ENCODE measurements around the gene MGAT4B. TPM values are rescaled to one million over a fixed set of nuclear protein-coding genes. Genes with fewer than 3 reads are reported as not detected.

Gene MGAT4B
- polyA plus RNA-seq, 3 donors = 12.4 to 151 (median 14.3) TPM

DNA sequence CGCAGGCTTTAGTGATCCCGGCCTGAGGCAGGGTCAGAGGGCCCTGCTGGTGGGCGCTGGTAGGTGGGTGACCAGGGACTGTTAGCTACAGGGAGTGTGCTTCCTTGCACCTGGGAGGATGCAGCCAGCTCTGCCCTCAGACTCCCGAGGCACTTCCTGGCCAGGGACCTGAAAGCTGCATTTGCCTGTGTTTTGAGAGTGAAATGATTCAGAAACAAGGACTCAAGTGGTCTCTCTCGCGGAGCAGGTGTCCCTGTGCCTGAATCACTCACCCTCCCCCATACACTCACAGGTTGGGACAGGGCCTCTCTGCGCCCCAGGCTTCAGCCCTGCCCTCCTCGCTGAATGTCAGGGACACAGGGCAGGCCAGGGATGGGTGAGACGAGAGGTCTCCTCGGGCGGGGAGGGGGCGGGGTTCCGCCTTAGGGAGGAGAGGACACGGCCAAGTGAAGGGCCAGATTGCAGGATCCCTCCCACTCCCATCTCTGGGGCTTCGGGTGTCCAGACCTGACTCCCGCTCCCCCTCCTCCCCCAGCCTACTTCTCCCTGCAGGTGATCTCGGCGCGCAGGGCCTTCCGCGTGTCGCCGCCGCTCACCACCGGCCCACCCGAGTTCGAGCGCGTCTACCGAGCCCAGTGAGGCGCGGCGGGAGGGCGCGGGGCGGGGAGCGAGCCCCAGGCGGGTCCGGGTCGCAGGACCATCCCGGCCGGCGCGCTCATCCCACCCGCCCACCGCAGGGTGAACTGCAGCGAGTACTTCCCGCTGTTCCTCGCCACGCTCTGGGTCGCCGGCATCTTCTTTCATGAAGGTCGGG is 11.4 kb downstream of the MGAT4B start:
- intact Hi-C loops (cut with micrococcal nuclease) = loop anchor here in 1 of 2 donors (5.0 to 10.0 kb wide), 2 partner anchors 60 to 173 kb away; partner anchors contain the start of genes HNRNPH1 and MAML1
- peak overlapping the region in 2 of 7 donors; percentile 11 to 30 for H3K27ac Mint-ChIP-seq
- H3K27ac ChIP-seq (ENCODE audit: low read depth in 1 of 2, low read length in 2 of 2) = no peak overlapping the region
- peaks cover 4% of the 10 kb centered on the region for H3K79me2 ChIP-seq (ENCODE audit: insufficient read depth, low read length)
- H3K36me3 ChIP-seq (replicated peaks in 1 of 2; ENCODE audit: control insufficient read depth in 1 of 2, insufficient read depth in 2 of 2, low read length in 2 of 2) = peaks cover 30 to 36% of the 10 kb centered on the region in 2 donors
- H3K4me3 ChIP-seq (replicated peaks in 1 of 3; ENCODE audit: low read depth in 2 of 3, low read length in 3 of 3) = peak overlapping the region; percentile 5 to 74 (median 32)
- peak overlapping the region; percentile 57 to 69 for H3K4me3 Mint-ChIP-seq
- peaks cover 28 to 33% of the 10 kb centered on the region in 2 donors for H3K36me3 Mint-ChIP-seq
- TF ChIP-seq, protein P1, sequence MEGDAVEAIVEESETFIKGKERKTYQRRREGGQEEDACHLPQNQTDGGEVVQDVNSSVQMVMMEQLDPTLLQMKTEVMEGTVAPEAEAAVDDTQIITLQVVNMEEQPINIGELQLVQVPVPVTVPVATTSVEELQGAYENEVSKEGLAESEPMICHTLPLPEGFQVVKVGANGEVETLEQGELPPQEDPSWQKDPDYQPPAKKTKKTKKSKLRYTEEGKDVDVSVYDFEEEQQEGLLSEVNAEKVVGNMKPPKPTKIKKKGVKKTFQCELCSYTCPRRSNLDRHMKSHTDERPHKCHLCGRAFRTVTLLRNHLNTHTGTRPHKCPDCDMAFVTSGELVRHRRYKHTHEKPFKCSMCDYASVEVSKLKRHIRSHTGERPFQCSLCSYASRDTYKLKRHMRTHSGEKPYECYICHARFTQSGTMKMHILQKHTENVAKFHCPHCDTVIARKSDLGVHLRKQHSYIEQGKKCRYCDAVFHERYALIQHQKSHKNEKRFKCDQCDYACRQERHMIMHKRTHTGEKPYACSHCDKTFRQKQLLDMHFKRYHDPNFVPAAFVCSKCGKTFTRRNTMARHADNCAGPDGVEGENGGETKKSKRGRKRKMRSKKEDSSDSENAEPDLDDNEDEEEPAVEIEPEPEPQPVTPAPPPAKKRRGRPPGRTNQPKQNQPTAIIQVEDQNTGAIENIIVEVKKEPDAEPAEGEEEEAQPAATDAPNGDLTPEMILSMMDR (IDR thresholded peaks at IDR 0.05) = no peak
- peak in 1 of 3 donors; percentile 17 for DNase-seq
- 8% methylated on average over 43 of the region's 53 CpGs for WGBS (ENCODE audit: insufficient coverage)
- H3K27me3 Mint-ChIP-seq (ENCODE audit: low read depth in 3 of 3) = peaks cover 0 to 2% (median 0%) of the 10 kb centered on the region in 3 donors
- peak overlapping the region; percentile 84 for H3K4me2 ChIP-seq (replicated peaks; ENCODE audit: extremely low read depth, low read length, poor library complexity, severe bottlenecking)
- H3K9me3 ChIP-seq (replicated peaks in 1 of 2; ENCODE audit: control insufficient read depth in 1 of 2, insufficient read depth in 1 of 2, low read length in 2 of 2) = no peaks in the 10 kb centered on the region
- H3K9me3 Mint-ChIP-seq = no peaks in the 10 kb centered on the region
- peak overlapping the region; percentile 59 for H3K9ac ChIP-seq (ENCODE audit: insufficient read depth, low read length, poor library complexity, severe bottlenecking)
- H4K20me1 ChIP-seq (ENCODE audit: insufficient read depth, low read length) = peaks cover 65% of the 10 kb centered on the region
- H3K4me1 ChIP-seq (ENCODE audit: control insufficient read depth in 1 of 2, insufficient read depth in 2 of 2, low read length in 2 of 2) = peaks cover 52 to 55% of the 10 kb centered on the region in 2 donors
- peaks cover 42% of the 10 kb centered on the region for H3K4me1 Mint-ChIP-seq
- no peaks in the 10 kb centered on the region for H3K27me3 ChIP-seq (ENCODE audit: control insufficient read depth in 2 of 2, insufficient read depth in 2 of 2, low read length in 2 of 2)
- H2AFZ ChIP-seq (ENCODE audit: insufficient read depth, low read depth, low read length, poor library complexity, severe bottlenecking) = peak overlapping the region; percentile 41

- intact Hi-C loops (cut with micrococcal nuclease) = loop anchor here in 1 of 2 donors (10.0 kb wide), 1 partner anchor 60 kb away; the partner anchor contains the start of gene MAML1
- Mint-ChIP-seq H3K36me3 (peaks cover 21 to 26% of the 10 kb centered on the region in 2 donors), H3K27ac (peak overlapping the region in 1 of 7 donors; percentile 66), H3K4me3 (peak overlapping the region in 1 of 2 donors; percentile 21), H3K27me3 (ENCODE audit: low read depth in 3 of 3) (peaks cover 0 to 2% (median 0%) of the 10 kb centered on the region in 3 donors), H3K9me3 (no peaks in the 10 kb centered on the region), H3K4me1 (peaks cover 42% of the 10 kb centered on the region)
- peaks cover 23 to 29% of the 10 kb centered on the region in 2 donors for H3K36me3 ChIP-seq (replicated peaks in 1 of 2; ENCODE audit: control insufficient read depth in 1 of 2, insufficient read depth in 2 of 2, low read length in 2 of 2)
- H3K4me1 ChIP-seq (ENCODE audit: control insufficient read depth in 1 of 2, insufficient read depth in 2 of 2, low read length in 2 of 2) = peaks cover 52 to 55% of the 10 kb centered on the region in 2 donors
- H3K4me2 ChIP-seq (replicated peaks; ENCODE audit: extremely low read depth, low read length, poor library complexity, severe bottlenecking) = peak overlapping the region; percentile 84
- TF ChIP-seq, protein P1 (IDR thresholded peaks at IDR 0.05) = no peak
- no peaks in the 10 kb centered on the region for H3K9me3 ChIP-seq (replicated peaks in 1 of 2; ENCODE audit: control insufficient read depth in 1 of 2, insufficient read depth in 1 of 2, low read length in 2 of 2)
- no CpG with 5 or more reads among the region's 3 CpGs for WGBS (ENCODE audit: insufficient coverage)
- peaks cover 4% of the 10 kb centered on the region for H3K79me2 ChIP-seq (ENCODE audit: insufficient read depth, low read length)
- peak overlapping the region in 1 of 3 experiments; percentile 74 for H3K4me3 ChIP-seq (replicated peaks in 1 of 3; ENCODE audit: low read depth in 2 of 3, low read length in 3 of 3)
- H2AFZ ChIP-seq (ENCODE audit: insufficient read depth, low read depth, low read length, poor library complexity, severe bottlenecking) = no peak overlapping the region
- no peak overlapping the region for H3K27ac ChIP-seq (ENCODE audit: low read depth in 1 of 2, low read length in 2 of 2)
- H3K27me3 ChIP-seq (ENCODE audit: control insufficient read depth in 2 of 2, insufficient read depth in 2 of 2, low read length in 2 of 2) = no peaks in the 10 kb centered on the region
- DNase-seq = peak in 1 of 3 donors; percentile 4
- H4K20me1 ChIP-seq (ENCODE audit: insufficient read depth, low read length) = peaks cover 58% of the 10 kb centered on the region
- H3K9ac ChIP-seq (ENCODE audit: insufficient read depth, low read length, poor library complexity, severe bottlenecking) = no peak overlapping the region
These were observed 12.1 kb downstream of the MGAT4B start for GRCh38 chr5:179794575-179794974.
